ENCODE data around the gene PRSS1.
"Not testable (repeated sequence)": the region's sequence is repeated elsewhere in the genome, so short reads cannot be mapped to it uniquely, and the experiment has no call there.

The PRSS1 gene

DNA sequence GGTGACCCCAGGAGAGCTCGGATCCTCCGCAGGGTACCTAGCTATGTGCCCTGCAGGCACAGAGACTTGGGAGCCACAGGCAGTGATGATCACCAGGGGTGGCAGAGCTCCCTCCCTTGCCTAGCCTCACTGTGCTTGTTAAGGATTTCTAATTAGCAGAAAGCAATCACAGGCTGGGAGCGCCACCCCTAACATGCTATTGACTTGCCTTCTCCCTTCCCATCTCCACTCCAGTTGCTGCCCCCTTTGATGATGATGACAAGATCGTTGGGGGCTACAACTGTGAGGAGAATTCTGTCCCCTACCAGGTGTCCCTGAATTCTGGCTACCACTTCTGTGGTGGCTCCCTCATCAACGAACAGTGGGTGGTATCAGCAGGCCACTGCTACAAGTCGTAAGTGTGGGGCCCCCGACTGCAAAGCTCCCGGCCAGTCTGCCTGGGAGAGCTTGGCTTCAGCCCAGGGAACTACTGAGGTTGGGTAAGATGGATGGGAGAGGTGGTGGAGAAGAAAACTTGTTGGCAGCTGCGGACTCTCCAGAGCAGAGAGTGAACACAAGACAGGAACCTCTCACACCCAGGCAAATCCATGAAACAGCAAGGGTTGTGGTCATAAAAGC lies 1.2 kb downstream of the PRSS1 start:
- Histone ChIP-seq H3K4me2 (ENCODE audit: low read length) (no peak overlapping the region), H3K9me3 (ENCODE audit: insufficient read depth, low read length) (no peaks in the 10 kb centered on the region), H2AFZ (ENCODE audit: low read depth, low read length) (no peak overlapping the region), H3K4me3 (ENCODE audit: low read length) (no peak overlapping the region), H3K36me3 (replicated peaks; ENCODE audit: low read depth, low read length) (no peaks in the 10 kb centered on the region), H4K20me1 (ENCODE audit: insufficient read depth, low read length) (no peaks in the 10 kb centered on the region), H3K79me2 (ENCODE audit: low read length) (no peaks in the 10 kb centered on the region), H3K4me1 (ENCODE audit: low read length) (no peaks in the 10 kb centered on the region), H3K27ac (ENCODE audit: low read length) (no peak overlapping the region), H3K9ac (ENCODE audit: low read length) (no peak overlapping the region), H3K27me3 (ENCODE audit: low read depth, low read length) (peaks cover 20% of the 10 kb centered on the region)
- TF ChIP-seq EZH2phosphoT487 (IDR thresholded peaks at IDR 0.05; ENCODE audit: low read depth): no peak
- TF ChIP-seq, protein P1, sequence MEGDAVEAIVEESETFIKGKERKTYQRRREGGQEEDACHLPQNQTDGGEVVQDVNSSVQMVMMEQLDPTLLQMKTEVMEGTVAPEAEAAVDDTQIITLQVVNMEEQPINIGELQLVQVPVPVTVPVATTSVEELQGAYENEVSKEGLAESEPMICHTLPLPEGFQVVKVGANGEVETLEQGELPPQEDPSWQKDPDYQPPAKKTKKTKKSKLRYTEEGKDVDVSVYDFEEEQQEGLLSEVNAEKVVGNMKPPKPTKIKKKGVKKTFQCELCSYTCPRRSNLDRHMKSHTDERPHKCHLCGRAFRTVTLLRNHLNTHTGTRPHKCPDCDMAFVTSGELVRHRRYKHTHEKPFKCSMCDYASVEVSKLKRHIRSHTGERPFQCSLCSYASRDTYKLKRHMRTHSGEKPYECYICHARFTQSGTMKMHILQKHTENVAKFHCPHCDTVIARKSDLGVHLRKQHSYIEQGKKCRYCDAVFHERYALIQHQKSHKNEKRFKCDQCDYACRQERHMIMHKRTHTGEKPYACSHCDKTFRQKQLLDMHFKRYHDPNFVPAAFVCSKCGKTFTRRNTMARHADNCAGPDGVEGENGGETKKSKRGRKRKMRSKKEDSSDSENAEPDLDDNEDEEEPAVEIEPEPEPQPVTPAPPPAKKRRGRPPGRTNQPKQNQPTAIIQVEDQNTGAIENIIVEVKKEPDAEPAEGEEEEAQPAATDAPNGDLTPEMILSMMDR (IDR thresholded peaks at IDR 0.05; ENCODE audit: low read depth, low read length): no peak

DNA sequence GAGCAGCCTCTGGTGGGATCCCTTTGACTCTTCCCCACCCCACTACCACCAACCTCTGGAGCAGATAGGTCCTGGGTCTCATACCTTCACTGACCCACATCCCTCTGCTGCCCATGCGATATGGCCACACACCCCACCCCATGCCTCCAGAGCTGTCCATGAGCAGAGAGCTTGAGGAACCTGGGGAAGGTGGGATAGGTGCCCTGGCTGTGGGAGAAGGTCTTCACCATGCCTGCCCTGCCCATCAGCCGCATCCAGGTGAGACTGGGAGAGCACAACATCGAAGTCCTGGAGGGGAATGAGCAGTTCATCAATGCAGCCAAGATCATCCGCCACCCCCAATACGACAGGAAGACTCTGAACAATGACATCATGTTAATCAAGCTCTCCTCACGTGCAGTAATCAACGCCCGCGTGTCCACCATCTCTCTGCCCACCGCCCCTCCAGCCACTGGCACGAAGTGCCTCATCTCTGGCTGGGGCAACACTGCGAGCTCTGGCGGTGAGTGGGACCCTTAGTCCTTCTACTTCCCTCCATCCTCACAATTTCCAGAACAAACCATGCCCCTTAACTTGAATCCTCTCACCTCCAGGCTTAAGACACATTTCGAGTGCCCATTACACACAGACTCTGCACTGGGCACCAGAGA lies 2.4 kb downstream of the PRSS1 start:
- H3K79me2 ChIP-seq (ENCODE audit: low read length); H3K27ac ChIP-seq (ENCODE audit: low read length); H3K36me3 ChIP-seq (replicated peaks; ENCODE audit: low read depth, low read length); H4K20me1 ChIP-seq (ENCODE audit: insufficient read depth, low read length); H3K4me2 ChIP-seq (ENCODE audit: low read length); H3K4me1 ChIP-seq (ENCODE audit: low read length); H2AFZ ChIP-seq (ENCODE audit: low read depth, low read length); H3K9me3 ChIP-seq (ENCODE audit: insufficient read depth, low read length); H3K9ac ChIP-seq (ENCODE audit: low read length); H3K4me3 ChIP-seq (ENCODE audit: low read length): not testable (repeated sequence)
- peaks cover 20% of the 10 kb centered on the region for H3K27me3 ChIP-seq (ENCODE audit: low read depth, low read length)

DNA sequence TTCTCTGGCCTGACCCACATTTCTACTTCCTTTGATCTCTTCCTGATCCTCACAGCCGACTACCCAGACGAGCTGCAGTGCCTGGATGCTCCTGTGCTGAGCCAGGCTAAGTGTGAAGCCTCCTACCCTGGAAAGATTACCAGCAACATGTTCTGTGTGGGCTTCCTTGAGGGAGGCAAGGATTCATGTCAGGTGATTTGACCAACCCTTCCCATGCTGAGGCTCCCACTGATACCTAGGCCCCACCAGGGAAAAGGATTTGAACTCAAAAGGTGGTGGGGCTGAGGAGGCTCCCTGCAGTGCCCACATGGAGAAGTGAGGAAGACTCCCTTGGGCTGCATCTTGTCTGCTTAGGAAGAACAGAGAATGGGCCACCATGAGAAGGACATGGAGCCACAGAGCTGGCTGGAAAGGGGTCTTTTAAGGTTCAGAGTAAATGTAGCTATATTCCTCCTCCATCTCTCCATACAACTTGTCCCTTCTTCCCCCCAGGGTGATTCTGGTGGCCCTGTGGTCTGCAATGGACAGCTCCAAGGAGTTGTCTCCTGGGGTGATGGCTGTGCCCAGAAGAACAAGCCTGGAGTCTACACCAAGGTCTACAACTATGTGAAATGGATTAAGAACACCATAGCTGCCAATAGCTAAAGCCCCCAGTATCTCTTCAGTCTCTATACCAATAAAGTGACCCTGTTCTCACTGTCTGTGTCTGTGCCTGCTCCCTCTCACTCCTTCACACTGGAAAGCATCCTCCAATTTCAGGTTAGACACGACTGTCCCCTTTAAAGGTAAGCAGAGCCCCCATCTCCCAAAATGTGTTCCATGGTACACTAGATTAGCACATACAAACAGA lies 3.3 kb downstream of the PRSS1 start:
- no peak for TF ChIP-seq EZH2phosphoT487 (IDR thresholded peaks at IDR 0.05; ENCODE audit: low read depth)
- TF ChIP-seq, protein P1 (IDR thresholded peaks at IDR 0.05; ENCODE audit: low read depth, low read length): no peak
- H3K4me2 ChIP-seq (ENCODE audit: low read length): no peak overlapping the region
- H2AFZ ChIP-seq (ENCODE audit: low read depth, low read length): no peak overlapping the region
- no peaks in the 10 kb centered on the region for H3K79me2 ChIP-seq (ENCODE audit: low read length)
- H3K4me1 ChIP-seq (ENCODE audit: low read length): no peaks in the 10 kb centered on the region
- H3K27me3 ChIP-seq (ENCODE audit: low read depth, low read length): peaks cover 20% of the 10 kb centered on the region
- no peaks in the 10 kb centered on the region for H3K9me3 ChIP-seq (ENCODE audit: insufficient read depth, low read length)
- no peak overlapping the region for H3K9ac ChIP-seq (ENCODE audit: low read length)
- no peaks in the 10 kb centered on the region for H3K36me3 ChIP-seq (replicated peaks; ENCODE audit: low read depth, low read length)
- H3K4me3 ChIP-seq (ENCODE audit: low read length): no peak overlapping the region
- no peaks in the 10 kb centered on the region for H4K20me1 ChIP-seq (ENCODE audit: insufficient read depth, low read length)
- no peak overlapping the region for H3K27ac ChIP-seq (ENCODE audit: low read length)

DNA sequence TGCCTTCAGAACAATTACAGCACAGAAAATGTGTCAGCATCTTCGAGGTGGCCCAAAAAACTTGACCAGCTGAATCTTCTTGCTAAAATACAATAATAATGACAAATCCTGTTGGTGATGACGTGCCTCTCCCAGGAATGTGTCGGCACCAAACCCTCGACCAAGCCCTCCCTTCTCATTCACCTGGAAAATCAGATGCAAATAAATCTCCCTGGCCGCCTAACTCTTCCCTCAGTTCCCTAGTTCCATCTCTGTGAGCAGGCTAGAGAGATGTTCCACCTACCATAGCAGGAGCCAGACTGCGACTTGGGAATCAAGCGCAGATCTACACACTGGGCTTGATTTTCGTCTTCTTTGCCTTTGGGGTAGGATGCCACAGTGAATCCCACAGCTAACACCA lies 4.1 kb downstream of the PRSS1 start:
- H3K27me3 ChIP-seq (ENCODE audit: low read depth, low read length): peaks cover 24% of the 10 kb centered on the region
- H3K4me3 ChIP-seq (ENCODE audit: low read length): no peak overlapping the region
- no peak overlapping the region for H3K9ac ChIP-seq (ENCODE audit: low read length)
- no peak overlapping the region for H3K4me2 ChIP-seq (ENCODE audit: low read length)
- H3K79me2 ChIP-seq (ENCODE audit: low read length): no peaks in the 10 kb centered on the region
- no peak overlapping the region for H2AFZ ChIP-seq (ENCODE audit: low read depth, low read length)
- no peaks in the 10 kb centered on the region for H3K4me1 ChIP-seq (ENCODE audit: low read length)
- no peaks in the 10 kb centered on the region for H4K20me1 ChIP-seq (ENCODE audit: insufficient read depth, low read length)
- TF ChIP-seq, protein P1 (IDR thresholded peaks at IDR 0.05; ENCODE audit: low read depth, low read length): no peak
- TF ChIP-seq EZH2phosphoT487 (IDR thresholded peaks at IDR 0.05; ENCODE audit: low read depth): no peak
- H3K27ac ChIP-seq (ENCODE audit: low read length): no peak overlapping the region
- no peaks in the 10 kb centered on the region for H3K36me3 ChIP-seq (replicated peaks; ENCODE audit: low read depth, low read length)
- H3K9me3 ChIP-seq (ENCODE audit: insufficient read depth, low read length): no peaks in the 10 kb centered on the region

DNA sequence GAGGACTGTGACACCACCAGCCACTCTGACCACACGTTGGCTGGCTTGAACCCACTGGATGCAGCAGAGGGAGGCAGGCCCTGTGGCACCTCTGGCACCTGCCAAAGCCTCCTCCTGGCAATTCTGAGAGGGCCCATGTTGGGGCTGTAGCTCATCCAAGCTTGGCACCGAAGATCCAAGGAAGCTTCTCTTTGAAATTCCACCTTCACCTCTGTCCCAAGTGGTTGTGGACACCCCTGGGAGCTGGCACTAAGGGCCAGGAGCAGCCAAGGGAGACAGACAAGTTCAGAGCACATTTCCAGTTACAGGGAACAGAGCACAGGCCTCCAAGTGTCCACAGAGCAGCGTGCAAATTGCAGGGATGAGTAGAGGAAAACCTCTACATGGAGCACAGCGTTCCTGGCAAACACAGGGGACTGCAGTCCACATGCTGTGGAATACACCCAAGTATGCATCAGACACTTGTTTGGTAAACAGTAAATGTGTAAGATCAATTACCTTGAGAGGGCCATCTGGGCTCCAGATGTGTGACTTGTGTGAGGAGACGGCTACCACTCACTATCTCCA lies 4.7 kb downstream of the PRSS1 start:
- H3K27ac ChIP-seq (ENCODE audit: low read length): not testable (repeated sequence)
- peaks cover 26% of the 10 kb centered on the region for H3K27me3 ChIP-seq (ENCODE audit: low read depth, low read length)

More for the DNA sequence above, 4.7 kb downstream of the PRSS1 start:
- not testable (repeated sequence) for H3K9ac ChIP-seq (ENCODE audit: low read length); H3K9me3 ChIP-seq (ENCODE audit: insufficient read depth, low read length); H3K4me3 ChIP-seq (ENCODE audit: low read length); H3K4me2 ChIP-seq (ENCODE audit: low read length); H2AFZ ChIP-seq (ENCODE audit: low read depth, low read length); H3K36me3 ChIP-seq (replicated peaks; ENCODE audit: low read depth, low read length); H3K79me2 ChIP-seq (ENCODE audit: low read length); H4K20me1 ChIP-seq (ENCODE audit: insufficient read depth, low read length); H3K4me1 ChIP-seq (ENCODE audit: low read length)
